Effector CD8-positive, alpha-beta T cell (primary cell): ENCODE results near the gene CRB2.

Source experiments
- DNase-seq: peaks from one replicate; lab custom pipeline; 2025; lab: John Stamatoyannopoulos, UW

The CRB2 gene

GRCh38 chr9:123364241-123364824, 8.3 kb downstream of the CRB2 start:
- no peak for DNase-seq

GRCh38 chr9:123365287-123365880, 9.4 kb downstream of the CRB2 start:
- DNase-seq: no peak

- no peak for DNase-seq
These were observed 10.0 kb downstream of the CRB2 start for GRCh38 chr9:123365881-123366528.

- DNase-seq: no peak
These were observed 12.0 kb downstream of the CRB2 start for GRCh38 chr9:123368023-123368422.

- no peak for DNase-seq
These were observed 12.6 kb downstream of the CRB2 start for GRCh38 chr9:123368536-123369153.

- DNase-seq: no peak
These were observed 13.3 kb downstream of the CRB2 start for GRCh38 chr9:123369296-123369695.

GRCh38 chr9:123370108-123370507, 14.1 kb downstream of the CRB2 start:
- no peak for DNase-seq

- DNase-seq: no peak
These were observed 14.7 kb downstream of the CRB2 start for GRCh38 chr9:123370526-123371227.

GRCh38 chr9:123371228-123371584, 15.2 kb downstream of the CRB2 start:
- no peak for DNase-seq

GRCh38 chr9:123371805-123372590, 16.0 kb downstream of the CRB2 start:
- no peak for DNase-seq

- no peak for DNase-seq
These were observed 16.9 kb downstream of the CRB2 start for GRCh38 chr9:123372766-123373446.

- DNase-seq: no peak
These were observed 17.5 kb downstream of the CRB2 start for GRCh38 chr9:123373447-123373923.

- DNase-seq: no peak
These were observed 17.9 kb downstream of the CRB2 start for GRCh38 chr9:123373946-123374345.

- no peak for DNase-seq
These were observed 19.6 kb downstream of the CRB2 start for GRCh38 chr9:123375469-123376132.

- no peak for DNase-seq
These were observed 20.4 kb downstream of the CRB2 start for GRCh38 chr9:123376218-123377071.

GRCh38 chr9:123377211-123377971, 21.4 kb downstream of the CRB2 start:
- DNase-seq: no peak

GRCh38 chr9:123378025-123378424, 22.0 kb downstream of the CRB2 start:
- no peak for DNase-seq

GRCh38 chr9:123378956-123379660, 23.1 kb downstream of the CRB2 start:
- no peak for DNase-seq
